ENCODE results near the gene SRMS. TPM values are rescaled to one million over a fixed set of nuclear protein-coding genes. Genes with fewer than 3 reads are reported as not detected.
A peak's percentile ranks its signal among the peaks of the same experiment; 100 is the strongest.

The SRMS gene
- total RNA-seq, 4 donors from 2014 or later, result not detected

- Histone ChIP-seq H3K4me1 (peaks cover 0 to 34% (median 11%) of the 10 kb centered on the region in 4 donors), H3K36me3 (no peaks in the 10 kb centered on the region), H3K9me3 (no peaks in the 10 kb centered on the region), H3K27ac (no peak overlapping the region), H3K4me3 (no peak overlapping the region), H3K27me3 (peaks cover 0 to 5% of the 10 kb centered on the region in 2 donors)
- TF ChIP-seq POLR2A (IDR thresholded peaks at IDR 0.05) (no peak), CTCF (IDR thresholded peaks at IDR 0.05) (no peak)
- DNase-seq, result no peak
Measured at GRCh38 chr20:63546956-63547724, 409 bp downstream of the SRMS start.

GRCh38 chr20:63546256-63546955 is 1.1 kb downstream of the SRMS start:
- H3K9me3 ChIP-seq, result no peaks in the 10 kb centered on the region
- no peaks in the 10 kb centered on the region for H3K36me3 ChIP-seq
- TF ChIP-seq POLR2A (IDR thresholded peaks at IDR 0.05), result no peak
- no peak for TF ChIP-seq CTCF (IDR thresholded peaks at IDR 0.05)
- H3K4me3 ChIP-seq, result no peak overlapping the region
- H3K27me3 ChIP-seq, result peaks cover 0 to 5% of the 10 kb centered on the region in 2 donors
- H3K4me1 ChIP-seq, result peaks cover 0 to 37% (median 11%) of the 10 kb centered on the region in 4 donors
- H3K27ac ChIP-seq, result peak overlapping the region in 1 of 4 donors; percentile 38
- DNase-seq, result no peak

GRCh38 chr20:63545814-63546213 is 1.7 kb downstream of the SRMS start:
- Histone ChIP-seq H3K36me3 (no peaks in the 10 kb centered on the region), H3K4me3 (no peak overlapping the region), H3K4me1 (peaks cover 0 to 37% (median 11%) of the 10 kb centered on the region in 4 donors), H3K27me3 (peaks cover 0 to 5% of the 10 kb centered on the region in 2 donors), H3K27ac (peak overlapping the region in 2 of 4 donors; percentile 25 to 57), H3K9me3 (no peaks in the 10 kb centered on the region)
- TF ChIP-seq POLR2A (IDR thresholded peaks at IDR 0.05), result no peak
- no peak for TF ChIP-seq CTCF (IDR thresholded peaks at IDR 0.05)
- DNase-seq, result peak in 1 of 3 donors; percentile 40

- no peaks in the 10 kb centered on the region for H3K36me3 ChIP-seq
- H3K9me3 ChIP-seq, result no peaks in the 10 kb centered on the region
- TF ChIP-seq POLR2A (IDR thresholded peaks at IDR 0.05), result no peak
- TF ChIP-seq CTCF (IDR thresholded peaks at IDR 0.05), result no peak
- peaks cover 0 to 37% (median 11%) of the 10 kb centered on the region in 4 donors for H3K4me1 ChIP-seq
- peaks cover 0 to 5% of the 10 kb centered on the region in 2 donors for H3K27me3 ChIP-seq
- H3K27ac ChIP-seq, result peak overlapping the region in 2 of 4 donors; percentile 46 to 57
- DNase-seq, result peak in 2 of 3 donors; percentile 75 to 76
- H3K4me3 ChIP-seq, result no peak overlapping the region
Measured at GRCh38 chr20:63544958-63545516, 2.5 kb downstream of the SRMS start.

GRCh38 chr20:63544241-63544957 is 3.1 kb downstream of the SRMS start:
- H3K4me1 ChIP-seq, result peaks cover 0 to 37% (median 11%) of the 10 kb centered on the region in 4 donors
- H3K36me3 ChIP-seq, result no peaks in the 10 kb centered on the region
- no peak for DNase-seq
- TF ChIP-seq CTCF (IDR thresholded peaks at IDR 0.05), result no peak
- no peak for TF ChIP-seq POLR2A (IDR thresholded peaks at IDR 0.05)
- H3K9me3 ChIP-seq, result no peaks in the 10 kb centered on the region
- peak overlapping the region in 1 of 4 donors; percentile 46 for H3K27ac ChIP-seq
- H3K4me3 ChIP-seq, result no peak overlapping the region
- H3K27me3 ChIP-seq, result peaks cover 0 to 5% of the 10 kb centered on the region in 2 donors
